HL-60 (cell line): ENCODE results near the gene IRAK3.
"Not testable (repeated sequence)": the region's sequence is repeated elsewhere in the genome, so short reads cannot be mapped to it uniquely, and the experiment has no call there.

ENCODE experiments used
- DNase-seq, 2 experiments: peaks; one replicate each; pipeline ENCODE4 v3.0.0-alpha.2; 2010 to 2020; ENCODE audit warnings: low read depth in 1 of 2, low spot score in 1 of 2
- H3K27ac ChIP-seq: fragments of 250-450 bp; sonication (Bioruptor Pico); replicated peaks from 2 replicates; pipeline ENCODE4 v1.5.1; 2020; ENCODE audit warnings: mild to moderate bottlenecking, moderate library complexity
- H3K27me3 ChIP-seq: fragments of 250-450 bp; sonication (Bioruptor Pico); 2 replicates; pipeline ENCODE4 v1.5.1; 2021; ENCODE audit warnings: mild to moderate bottlenecking, moderate library complexity; ENCODE audit not compliant: insufficient read depth, poor library complexity, severe bottlenecking
- H3K4me3 ChIP-seq: replicated peaks from 2 replicates; pipeline ENCODE4 v1.5.1; 2011; ENCODE audit warnings: mild to moderate bottlenecking, control low read depth, low read length; ENCODE audit not compliant: insufficient read depth
- CTCF ChIP-seq: IDR thresholded peaks from one replicate; pipeline ENCODE4 v1.5.1; 2011; ENCODE audit warnings: low read length, control low read depth, inconsistent platforms; ENCODE audit not compliant: insufficient read depth
- GABPA ChIP-seq: IDR thresholded peaks from 2 replicates; pipeline ENCODE4 v1.6.1; 2012; ENCODE audit warnings: low read depth
- POLR2AphosphoS5 ChIP-seq: IDR thresholded peaks from 2 replicates; pipeline ENCODE4 v1.6.1; 2012; ENCODE audit warnings: low read depth
- REST ChIP-seq: IDR thresholded peaks from 2 replicates; pipeline ENCODE4 v1.6.1; 2012; ENCODE audit warnings: low read depth; ENCODE audit not compliant: insufficient replicate concordance
- SPI1 ChIP-seq: IDR thresholded peaks from 2 replicates; pipeline ENCODE4 v1.6.1; 2012; ENCODE audit warnings: low read depth, mild to moderate bottlenecking, borderline replicate concordance

Gene IRAK3

DNA sequence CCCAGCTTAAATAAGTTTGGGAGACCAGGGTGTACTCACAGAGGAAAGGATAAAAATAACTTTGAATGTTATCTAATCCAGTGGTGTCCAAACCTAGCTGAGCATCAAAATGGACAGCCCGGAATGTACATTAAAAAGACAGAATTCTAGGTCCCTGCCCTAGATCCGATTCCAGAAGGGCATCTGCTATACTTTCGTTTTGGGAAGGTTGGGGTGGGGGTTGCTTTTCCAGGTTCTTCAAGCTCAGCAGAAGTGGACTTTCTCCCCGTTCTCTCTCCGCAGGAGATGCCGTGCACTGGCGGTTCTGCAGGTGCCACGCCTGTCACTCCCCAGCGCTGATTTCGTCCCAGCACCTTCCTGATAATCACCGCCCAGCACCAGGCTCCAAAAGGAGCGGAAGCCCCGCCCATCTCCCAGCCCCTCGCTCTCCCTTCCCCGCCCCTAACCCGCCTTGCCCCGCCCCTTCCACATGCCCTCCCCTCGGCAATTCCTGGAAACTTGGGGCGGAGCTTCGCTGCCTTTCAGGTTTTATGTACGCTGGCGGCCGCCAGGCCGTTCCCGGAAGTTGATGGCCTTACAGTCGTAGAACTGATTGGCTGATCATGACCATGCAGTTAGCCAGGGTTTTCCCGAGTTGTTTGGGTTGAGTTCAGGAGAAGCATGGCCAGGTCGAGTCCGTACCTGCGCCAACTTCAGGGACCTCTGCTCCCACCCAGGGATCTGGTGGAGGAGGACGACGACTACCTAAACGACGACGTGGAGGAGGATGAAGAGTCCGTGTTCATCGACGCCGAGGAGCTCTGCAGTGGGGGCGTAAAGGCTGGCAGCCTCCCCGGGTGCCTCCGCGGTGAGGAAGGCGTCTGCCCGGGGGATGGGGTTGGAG is 113.2 kb downstream of the IRAK3 start, which contains the start of gene HELB:
HELB (plus strand) TSS at position 550 of the 883 bp plus-strand sequence; CDS start at position 661, 111 bp downstream.
- H3K27ac ChIP-seq = peak within 1 kb of the TSS; percentile 52
- peak; percentile 89 to 98 for DNase-seq

GRCh38 chr12:66302827-66303169 is 113.8 kb downstream of the IRAK3 start:
- peak overlapping the region; percentile 62 for H3K4me3 ChIP-seq
- no peak for DNase-seq
- no peak for TF ChIP-seq SPI1
- TF ChIP-seq GABPA = no peak
- no peak for TF ChIP-seq POLR2AphosphoS5
- no peak for TF ChIP-seq CTCF
- no peak for TF ChIP-seq REST
- peak overlapping the region; percentile 52 for H3K27ac ChIP-seq
- H3K27me3 ChIP-seq = no peaks in the 10 kb centered on the region

More for the DNA sequence above, 113.2 kb downstream of the IRAK3 start, which contains the start of gene HELB:
- H3K27me3 ChIP-seq = no peaks in the 10 kb centered on the region
- peak within 1 kb of the TSS; percentile 62 for H3K4me3 ChIP-seq
- no peak for TF ChIP-seq REST
- TF ChIP-seq CTCF = no peak
- no peak for TF ChIP-seq GABPA
- no peak for TF ChIP-seq SPI1
- peak; percentile 79 for TF ChIP-seq POLR2AphosphoS5

DNA sequence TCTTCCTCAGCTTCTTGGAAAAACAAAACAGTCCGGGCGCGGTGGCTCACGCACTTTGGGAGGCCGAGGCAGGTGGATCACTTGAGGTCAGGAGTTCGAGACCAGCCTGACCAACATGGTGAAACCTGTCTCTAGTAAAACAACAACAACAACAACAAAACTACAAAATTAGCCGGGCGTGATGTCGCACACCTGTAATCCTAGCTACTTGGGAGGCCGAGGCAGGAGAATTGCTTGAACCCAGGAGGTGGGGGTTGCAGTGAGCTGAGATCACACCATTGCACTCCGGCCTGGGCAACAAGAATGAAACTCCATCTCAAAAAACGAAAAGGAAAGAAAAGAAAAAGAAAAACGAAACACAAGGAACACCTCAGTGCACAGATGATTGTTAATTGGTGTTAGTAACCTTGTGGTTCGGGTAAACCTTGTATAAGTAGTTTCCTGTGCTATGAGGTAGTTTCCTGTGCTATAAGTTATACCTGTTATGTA is 114.3 kb downstream of the IRAK3 start:
- Histone ChIP-seq H3K4me3 (peak overlapping the region; percentile 62), H3K27ac (peak overlapping the region; percentile 31)
- not testable (repeated sequence) for H3K27me3 ChIP-seq, DNase-seq
